GM19372 (cell line): ENCODE data around the gene PLB1.

Source experiments
- ATAC-seq: cut with Tn5 transposase; IDR thresholded peaks from one replicate; pipeline ENCODE4 v1.9.1; 2021; ENCODE audit warnings: mild to moderate bottlenecking, low read depth, moderate library complexity; ENCODE audit not compliant: unreplicated experiment

The PLB1 gene

GRCh38 chr2:28621172-28622100 lies 125.6 kb downstream of the PLB1 start:
- ATAC-seq: no peak

- ATAC-seq: no peak
Measured at GRCh38 chr2:28622101-28622499, 126.2 kb downstream of the PLB1 start.

- no peak for ATAC-seq
Measured at GRCh38 chr2:28623582-28624405, 127.9 kb downstream of the PLB1 start.

- no peak for ATAC-seq
Measured at GRCh38 chr2:28624436-28624792, 128.6 kb downstream of the PLB1 start.

GRCh38 chr2:28624793-28625701 lies 129.2 kb downstream of the PLB1 start:
- no peak for ATAC-seq

GRCh38 chr2:28626376-28626775 lies 130.5 kb downstream of the PLB1 start:
- ATAC-seq: no peak

GRCh38 chr2:28626891-28627421 lies 131.1 kb downstream of the PLB1 start:
- no peak for ATAC-seq

GRCh38 chr2:28627722-28628480 lies 132.0 kb downstream of the PLB1 start:
- no peak for ATAC-seq

- no peak for ATAC-seq
Measured at GRCh38 chr2:28628506-28628905, 132.6 kb downstream of the PLB1 start.

- no peak for ATAC-seq
Measured at GRCh38 chr2:28628987-28629386, 133.1 kb downstream of the PLB1 start.

- ATAC-seq: no peak
Measured at GRCh38 chr2:28629910-28630309, 134.1 kb downstream of the PLB1 start.

- no peak for ATAC-seq
Measured at GRCh38 chr2:28630341-28630740, 134.5 kb downstream of the PLB1 start.

GRCh38 chr2:28631514-28632206 lies 135.8 kb downstream of the PLB1 start:
- ATAC-seq: no peak

GRCh38 chr2:28632791-28633190 lies 136.9 kb downstream of the PLB1 start:
- ATAC-seq: no peak

- no peak for ATAC-seq
Measured at GRCh38 chr2:28633204-28633603, 137.3 kb downstream of the PLB1 start.

GRCh38 chr2:28633746-28634145 lies 137.9 kb downstream of the PLB1 start:
- no peak for ATAC-seq

GRCh38 chr2:28635191-28635611 lies 139.3 kb downstream of the PLB1 start:
- no peak for ATAC-seq

GRCh38 chr2:28636491-28636890 lies 140.6 kb downstream of the PLB1 start:
- ATAC-seq: no peak
